OCI-LY1 (cell line): ENCODE data around the gene CC2D2A.

Experiments used
- H2AFZ ChIP-seq: fragments of 200-600 bp; sonication (generic), shearing (Covaris generic); 2 replicates; pipeline ENCODE4 v1.6.0; 2014; ENCODE audit warnings: antibody characterized with exemption, mild to moderate bottlenecking, low read length
- H3F3A ChIP-seq: fragments of 200-600 bp; sonication (generic), shearing (Covaris generic); 2 replicates; pipeline ENCODE4 v1.6.0; 2014; ENCODE audit warnings: mild to moderate bottlenecking, antibody characterized with exemption, low read length, moderate library complexity; ENCODE audit not compliant: insufficient read depth
- H3K27ac ChIP-seq: fragments of 200-600 bp; sonication (generic); 2 replicates; pipeline ENCODE4 v1.5.1; 2014; ENCODE audit warnings: low read length, mixed run types, mild to moderate bottlenecking, low read depth; ENCODE audit not compliant: poor library complexity, severe bottlenecking
- H3K27me3 ChIP-seq: fragments of 200-600 bp; sonication (generic); 2 replicates; pipeline ENCODE4 v1.6.0; 2014; ENCODE audit warnings: antibody characterized with exemption, mild to moderate bottlenecking, low read length, moderate library complexity; ENCODE audit not compliant: insufficient read depth
- H3K36me3 ChIP-seq: fragments of 200-600 bp; sonication (generic); 2 replicates; pipeline ENCODE4 v1.6.1; 2014; ENCODE audit warnings: mild to moderate bottlenecking, antibody characterized with exemption, low read length, moderate library complexity, mixed read lengths; ENCODE audit not compliant: insufficient read depth
- H3K4me1 ChIP-seq: fragments of 200-600 bp; sonication (generic); 2 replicates; pipeline ENCODE4 v1.5.1; 2014; ENCODE audit warnings: mild to moderate bottlenecking, low read length, moderate library complexity; ENCODE audit not compliant: insufficient read depth, severe bottlenecking
- H3K4me2 ChIP-seq: fragments of 200-600 bp; sonication (generic), shearing (Covaris generic); 2 replicates; pipeline ENCODE4 v1.6.1; 2014; ENCODE audit warnings: low read length
- H3K4me3 ChIP-seq: fragments of 200-600 bp; sonication (generic); 2 replicates; pipeline ENCODE4 v1.5.1; 2014; ENCODE audit warnings: low read length, low read depth, mild to moderate bottlenecking, mixed read lengths; ENCODE audit not compliant: poor library complexity, severe bottlenecking
- H3K79me2 ChIP-seq: fragments of 200-600 bp; shearing (Covaris generic); 2 replicates; pipeline ENCODE4 v1.6.1; 2016; ENCODE audit warnings: mixed run types, low read length, mixed read lengths; ENCODE audit not compliant: insufficient read depth
- H3K9ac ChIP-seq: fragments of 200-600 bp; sonication (generic), shearing (Covaris generic); 2 replicates; pipeline ENCODE4 v1.6.1; 2014; ENCODE audit warnings: mild to moderate bottlenecking, low read length, mixed read lengths
- H3K9me2 ChIP-seq: fragments of 200-600 bp; sonication (generic), shearing (Covaris generic); 2 replicates; pipeline ENCODE4 v1.6.1; 2014; ENCODE audit warnings: low read depth, mild to moderate bottlenecking, low read length, mixed read lengths
- H3K9me3 ChIP-seq: fragments of 200-600 bp; shearing (Covaris generic); 2 replicates; pipeline ENCODE4 v1.6.1; 2014; ENCODE audit warnings: low read length, mixed read lengths
- H4K20me1 ChIP-seq: fragments of 200-600 bp; sonication (generic), shearing (Covaris generic); 2 replicates; pipeline ENCODE4 v1.6.0; 2016; ENCODE audit warnings: mild to moderate bottlenecking, low read length; ENCODE audit not compliant: insufficient read depth
- CTCF ChIP-seq: fragments of 200-600 bp; sonication (generic), shearing (Covaris generic); IDR thresholded peaks from 2 replicates; pipeline ENCODE4 v1.5.1; 2017; ENCODE audit warnings: mild to moderate bottlenecking, antibody characterized with exemption, low read length, moderate library complexity, mixed read lengths
- EZH2 ChIP-seq: fragments of 200-600 bp; sonication (generic), shearing (Covaris generic); IDR thresholded peaks from 2 replicates; pipeline ENCODE4 v1.8.0; 2017; ENCODE audit warnings: borderline replicate concordance, mixed run types, mild to moderate bottlenecking, antibody characterized with exemption, low read length, moderate library complexity, mixed read lengths

Gene CC2D2A

GRCh38 chr4:15544248-15544729 is 74.6 kb downstream of the CC2D2A start:
- Histone ChIP-seq H3F3A (no peaks in the 10 kb centered on the region), H2AFZ (no peak overlapping the region), H3K9me3 (no peaks in the 10 kb centered on the region), H3K4me1 (no peaks in the 10 kb centered on the region), H3K9me2 (no peaks in the 10 kb centered on the region), H3K27ac (no peak overlapping the region), H3K36me3 (no peaks in the 10 kb centered on the region), H4K20me1 (no peaks in the 10 kb centered on the region), H3K9ac (no peak overlapping the region), H3K27me3 (no peaks in the 10 kb centered on the region), H3K4me3 (no peak overlapping the region), H3K79me2 (no peaks in the 10 kb centered on the region), H3K4me2 (no peak overlapping the region)
- no peak for TF ChIP-seq EZH2
- no peak for TF ChIP-seq CTCF

- Histone ChIP-seq H3K27me3 (no peaks in the 10 kb centered on the region), H3K9me2 (no peaks in the 10 kb centered on the region), H3K4me1 (no peaks in the 10 kb centered on the region), H3K4me3 (no peak overlapping the region), H3K9ac (no peak overlapping the region), H3K27ac (no peak overlapping the region), H3K9me3 (no peaks in the 10 kb centered on the region), H2AFZ (no peak overlapping the region), H4K20me1 (no peaks in the 10 kb centered on the region), H3F3A (no peaks in the 10 kb centered on the region), H3K36me3 (no peaks in the 10 kb centered on the region), H3K79me2 (no peaks in the 10 kb centered on the region), H3K4me2 (no peak overlapping the region)
- TF ChIP-seq EZH2 (no peak), CTCF (no peak)
These were observed 75.7 kb downstream of the CC2D2A start for GRCh38 chr4:15545371-15545770.

GRCh38 chr4:15547392-15547791 is 77.7 kb downstream of the CC2D2A start:
- Histone ChIP-seq H3K27ac (no peak overlapping the region), H3K79me2 (no peaks in the 10 kb centered on the region), H3K4me3 (no peak overlapping the region), H3K36me3 (no peaks in the 10 kb centered on the region), H3K9me2 (no peaks in the 10 kb centered on the region), H3K27me3 (no peaks in the 10 kb centered on the region), H3K9me3 (no peaks in the 10 kb centered on the region), H2AFZ (no peak overlapping the region), H4K20me1 (no peaks in the 10 kb centered on the region), H3K9ac (no peak overlapping the region), H3K4me2 (no peak overlapping the region), H3F3A (no peaks in the 10 kb centered on the region), H3K4me1 (no peaks in the 10 kb centered on the region)
- TF ChIP-seq CTCF (no peak), EZH2 (no peak)
